ENCODE results near the gene HSD3B1. TPM values are rescaled to one million over a fixed set of nuclear protein-coding genes. Genes with fewer than 3 reads are reported as not detected.
"Not testable (repeated sequence)": the region's sequence is repeated elsewhere in the genome, so short reads cannot be mapped to it uniquely, and the experiment has no call there.

The HSD3B1 gene
- total RNA-seq, 1 donor from 2014 or later, result 10.8 TPM

DNA sequence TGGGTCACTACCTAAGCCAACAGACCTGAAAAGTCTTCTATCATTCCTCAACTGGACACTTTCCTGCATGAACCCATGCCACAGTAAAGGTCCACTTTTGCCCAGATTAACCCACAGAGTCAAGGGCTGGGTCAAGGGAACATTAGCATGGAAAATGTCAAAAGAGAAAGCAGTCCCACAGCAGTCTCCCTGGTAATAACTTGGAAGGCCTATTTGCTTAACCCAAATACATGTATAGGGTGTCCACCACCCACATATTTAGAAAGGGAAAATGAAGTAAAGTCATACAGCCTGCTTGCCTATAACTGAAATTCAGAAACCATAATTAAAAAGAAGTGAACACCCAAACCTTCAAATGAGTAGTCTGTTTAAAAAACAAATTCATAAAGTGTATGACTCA lies 16.1 kb upstream of the HSD3B1 start:
- DNase-seq (ENCODE audit: low spot score), result no peak

DNA sequence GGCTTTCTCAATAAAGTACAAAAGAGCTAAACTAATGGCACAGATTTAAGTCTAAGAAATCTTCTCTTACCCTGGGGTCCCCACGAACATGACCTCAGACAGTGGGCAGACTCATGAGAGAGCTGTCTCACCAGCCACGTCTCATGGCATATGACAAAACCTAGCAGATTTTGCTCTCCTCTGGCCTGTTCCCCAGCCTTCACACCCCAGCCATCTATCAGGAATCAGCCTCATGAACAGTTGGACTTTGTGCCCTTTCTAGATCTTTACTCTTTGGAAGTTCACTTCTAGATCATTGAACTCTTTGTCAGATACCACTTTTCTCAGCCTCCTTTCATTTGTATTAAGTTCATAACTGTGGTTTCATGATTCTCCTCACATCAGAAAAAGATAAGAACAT lies 14.2 kb upstream of the HSD3B1 start:
- no peak for DNase-seq (ENCODE audit: low spot score)

DNA sequence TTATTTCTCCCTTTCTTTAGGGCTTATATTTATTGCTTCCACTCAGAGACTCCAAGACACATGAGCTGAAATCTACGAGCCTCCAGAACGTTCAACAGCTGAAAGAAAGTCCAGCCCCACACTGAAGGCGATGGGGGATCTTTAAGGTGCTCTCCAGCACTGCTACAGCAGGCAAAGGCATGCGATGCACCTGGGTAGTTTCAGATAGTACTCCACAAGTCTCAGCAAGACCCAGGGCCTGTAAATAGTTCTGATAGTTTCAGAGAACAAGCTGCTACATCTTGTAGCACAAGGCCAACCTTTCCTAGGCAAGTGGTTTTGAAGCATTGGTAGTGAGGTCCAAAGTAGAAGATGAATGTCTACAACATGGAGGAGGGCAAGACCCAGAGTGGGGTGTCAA lies 2.2 kb upstream of the HSD3B1 start:
- DNase-seq (ENCODE audit: low spot score), result no peak

DNA sequence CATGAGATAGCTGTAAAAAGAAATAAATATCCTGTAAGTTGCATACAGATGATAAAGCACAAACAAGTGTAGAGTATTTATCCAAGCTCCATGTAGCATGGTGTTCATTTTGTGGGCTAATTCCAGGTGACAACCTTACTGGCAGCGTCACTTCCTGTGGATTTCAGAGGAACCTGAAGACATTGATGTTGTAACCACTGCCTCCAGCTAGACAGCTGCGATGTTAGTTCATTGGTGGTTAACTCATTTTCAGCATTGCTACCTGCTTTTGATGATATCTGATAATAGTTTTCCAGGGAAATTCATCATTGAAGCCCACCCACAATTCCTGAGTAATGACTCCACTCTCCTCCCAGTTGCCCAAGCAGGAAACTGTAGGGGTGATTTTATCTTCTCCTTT lies 3.0 kb downstream of the HSD3B1 start:
- no peak for DNase-seq (ENCODE audit: low spot score)

DNA sequence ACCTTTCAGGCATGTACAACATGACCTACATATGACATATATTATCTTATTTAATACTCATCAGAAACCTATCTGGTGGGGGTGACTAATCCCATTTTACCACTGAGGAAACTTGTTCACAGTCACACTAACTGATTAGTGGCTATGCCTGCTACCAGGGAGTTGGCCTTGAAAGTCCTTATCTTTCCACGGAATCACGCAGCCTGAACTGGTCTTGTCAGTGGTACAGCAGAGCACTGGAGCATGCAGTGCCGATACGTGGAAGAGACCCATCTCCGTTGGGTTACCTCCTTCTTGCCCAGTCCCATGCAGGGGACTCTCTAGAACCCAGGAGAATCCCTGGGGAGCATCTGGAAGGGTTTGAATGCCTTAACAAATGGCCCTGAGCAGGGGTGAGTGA lies 8.2 kb downstream of the HSD3B1 start:
- DNase-seq (ENCODE audit: low spot score), result no peak

DNA sequence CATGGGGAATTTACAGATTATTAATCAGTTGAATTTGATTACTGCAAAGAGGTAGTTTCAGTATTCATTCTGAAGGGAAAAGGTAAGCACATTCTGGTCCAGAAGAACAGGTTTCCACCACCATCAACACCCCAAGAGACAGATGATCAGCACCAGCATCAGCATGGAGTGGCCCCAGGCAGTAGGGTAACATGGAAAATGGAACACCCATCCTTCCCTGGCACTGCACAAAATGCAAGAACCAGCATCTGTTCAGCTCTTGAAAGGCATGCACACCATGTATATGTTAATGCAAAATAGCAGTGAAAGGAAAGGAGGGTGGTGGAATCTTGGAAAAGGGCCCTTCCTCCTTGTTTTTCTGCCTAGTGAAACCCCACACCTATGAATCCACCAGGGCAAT lies 9.2 kb downstream of the HSD3B1 start:
- DNase-seq (ENCODE audit: low spot score), result no peak

DNA sequence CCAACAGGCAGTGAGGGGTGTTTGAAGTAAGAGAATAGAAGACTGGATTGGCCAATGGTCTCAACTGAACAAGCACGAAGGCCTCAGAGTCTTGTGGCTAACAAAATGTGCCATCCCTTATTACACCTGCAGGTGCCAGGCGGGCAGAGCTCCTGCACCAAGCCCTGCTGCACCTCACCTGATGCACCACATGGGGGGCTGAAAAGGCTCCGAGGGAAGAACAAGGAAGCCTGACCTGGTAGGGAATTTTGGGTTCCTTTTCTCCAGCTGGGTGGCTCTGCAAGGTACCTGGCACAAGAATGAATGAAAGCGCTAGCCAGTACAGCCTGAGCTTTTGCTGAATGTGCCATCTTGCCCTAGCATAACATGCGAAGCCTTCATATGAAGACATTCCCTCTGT lies 9.7 kb downstream of the HSD3B1 start:
- no peak for DNase-seq (ENCODE audit: low spot score)

DNA sequence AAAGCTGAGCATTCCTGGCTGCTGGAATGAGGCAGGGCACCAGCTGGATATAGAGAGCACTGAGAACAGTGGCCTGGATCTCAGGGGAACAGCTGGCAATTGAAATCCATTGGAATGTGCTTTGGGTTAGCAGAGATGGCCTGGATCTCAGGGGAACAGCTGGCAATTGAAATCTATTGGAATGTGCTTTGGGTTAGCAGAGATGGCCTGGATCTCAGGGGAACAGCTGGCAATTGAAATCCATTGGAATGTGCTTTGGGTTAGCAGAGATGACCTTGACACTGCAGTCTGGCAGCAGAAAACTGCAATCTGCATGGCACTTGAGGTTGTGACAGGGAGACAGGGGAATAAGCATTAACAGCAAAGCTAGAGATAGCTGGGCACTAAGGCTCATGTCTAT lies 10.7 kb downstream of the HSD3B1 start:
- DNase-seq (ENCODE audit: low spot score), result not testable (repeated sequence)

DNA sequence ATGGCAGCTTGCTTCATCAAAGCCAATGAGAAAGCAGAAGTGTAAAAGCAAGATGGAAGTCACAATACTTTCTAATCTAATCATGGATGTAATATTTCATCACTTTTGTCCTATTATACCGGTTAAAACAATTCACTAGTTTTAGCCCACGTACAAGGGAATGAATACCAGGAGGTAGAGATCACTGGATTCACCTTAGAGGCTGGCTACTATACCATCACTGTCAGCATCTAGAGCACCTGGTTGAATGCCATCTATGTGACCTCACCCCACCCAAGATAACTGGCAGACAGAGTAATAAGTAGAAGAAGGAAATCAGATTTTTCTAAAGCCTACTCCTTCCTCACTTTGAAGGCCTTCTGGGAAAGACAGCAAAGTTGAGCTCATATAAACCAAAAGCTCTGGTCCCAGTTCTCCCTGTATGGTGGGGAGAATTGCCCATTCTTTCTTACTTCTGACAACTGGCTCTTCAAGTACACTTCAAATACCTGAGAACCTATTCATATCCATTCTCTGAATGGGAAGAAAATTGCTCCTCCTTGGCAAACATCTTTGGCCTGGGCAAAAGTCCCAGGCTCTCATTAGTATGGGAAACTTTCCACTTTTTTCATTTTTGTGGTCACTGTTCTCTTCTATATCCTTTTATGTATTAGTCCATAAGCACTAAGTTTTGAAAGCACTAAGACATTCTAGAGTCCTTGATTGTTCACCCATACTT lies 24.8 kb downstream of the HSD3B1 start:
- peak; percentile 5 for DNase-seq (ENCODE audit: low spot score)

DNA sequence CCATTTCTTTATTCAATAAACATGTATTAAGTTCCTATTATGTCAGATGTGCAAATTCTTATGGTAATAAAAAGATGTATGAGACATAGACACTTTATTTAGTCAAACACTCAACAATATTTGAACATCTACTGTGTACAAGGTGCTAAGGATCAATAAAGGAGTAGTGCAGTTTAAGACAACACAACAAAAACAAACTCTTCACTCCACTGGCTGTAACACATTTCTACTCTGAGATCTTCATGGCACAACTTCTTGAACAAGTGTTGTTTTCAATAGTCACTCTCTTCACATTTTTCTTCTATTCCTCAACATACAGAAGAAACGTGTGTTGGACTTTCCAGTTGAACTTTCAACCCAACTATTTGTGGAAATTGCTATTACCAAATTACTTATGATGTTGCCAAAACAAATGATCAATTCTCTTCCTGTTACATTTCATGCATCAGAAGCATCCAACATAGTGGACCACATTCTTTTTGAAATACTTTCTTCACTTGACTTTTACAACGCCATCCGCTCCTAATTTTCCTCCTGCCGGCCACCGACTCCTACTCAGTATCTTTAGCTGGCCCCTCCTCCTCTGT lies 25.4 kb downstream of the HSD3B1 start:
- DNase-seq (ENCODE audit: low spot score), result no peak

DNA sequence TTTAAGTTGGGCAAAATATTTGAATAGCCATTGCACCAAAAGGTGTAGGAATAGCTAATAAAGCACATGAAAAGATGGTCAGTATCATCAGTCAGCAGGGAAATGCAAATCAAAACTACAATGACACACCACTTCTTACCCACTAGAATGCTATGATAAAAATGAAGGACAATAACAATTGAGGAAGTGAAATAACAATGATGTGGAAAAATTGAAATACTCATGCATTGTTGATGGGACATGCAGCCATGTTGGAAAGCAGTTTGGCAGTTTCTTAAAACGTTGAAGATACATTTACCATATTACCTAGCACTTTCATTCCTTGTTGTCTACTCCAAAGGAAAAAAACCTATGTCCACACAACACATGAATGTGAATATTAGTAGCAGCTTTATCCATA lies 28.4 kb downstream of the HSD3B1 start:
- DNase-seq (ENCODE audit: low spot score), result no peak

DNA sequence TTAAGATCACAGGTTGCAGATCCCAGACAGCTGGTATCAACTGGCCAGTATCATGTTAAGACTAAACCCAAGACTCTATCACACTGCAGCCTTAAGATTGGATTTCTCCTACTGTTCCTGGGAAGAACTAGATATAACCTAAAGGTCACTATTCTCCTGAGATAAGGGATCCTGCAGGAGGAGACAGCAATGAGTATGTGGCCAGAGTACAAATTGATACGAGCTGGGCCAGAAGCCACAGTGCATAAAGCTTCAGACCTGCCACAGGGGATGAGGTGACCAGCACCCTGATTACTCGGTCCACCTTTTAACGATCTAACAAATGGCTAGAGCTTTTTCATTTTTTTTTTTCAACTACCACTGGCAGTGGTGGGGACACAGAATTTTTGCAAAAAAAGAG lies 31.0 kb downstream of the HSD3B1 start:
- no peak for DNase-seq (ENCODE audit: low spot score)

DNA sequence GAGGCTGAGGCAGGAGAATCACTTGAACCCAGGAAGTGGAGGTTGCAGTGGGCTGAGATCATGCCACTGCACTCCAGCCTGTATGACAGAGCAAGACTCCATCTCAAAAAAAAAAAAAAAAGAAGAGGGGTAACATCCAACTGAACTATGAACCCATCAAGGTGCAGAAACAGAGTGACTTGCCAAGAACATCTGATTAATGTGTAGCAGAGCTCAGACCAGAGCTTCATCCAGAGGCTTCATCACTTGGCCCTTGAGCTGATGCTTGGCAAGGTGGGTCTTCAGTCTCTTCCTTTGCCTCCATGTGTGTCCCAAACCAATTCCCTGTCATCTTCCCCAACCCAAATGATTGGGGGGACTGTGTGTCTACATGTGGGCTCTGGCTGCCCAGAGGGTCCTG lies 32.6 kb downstream of the HSD3B1 start:
- no peak for DNase-seq (ENCODE audit: low spot score)

DNA sequence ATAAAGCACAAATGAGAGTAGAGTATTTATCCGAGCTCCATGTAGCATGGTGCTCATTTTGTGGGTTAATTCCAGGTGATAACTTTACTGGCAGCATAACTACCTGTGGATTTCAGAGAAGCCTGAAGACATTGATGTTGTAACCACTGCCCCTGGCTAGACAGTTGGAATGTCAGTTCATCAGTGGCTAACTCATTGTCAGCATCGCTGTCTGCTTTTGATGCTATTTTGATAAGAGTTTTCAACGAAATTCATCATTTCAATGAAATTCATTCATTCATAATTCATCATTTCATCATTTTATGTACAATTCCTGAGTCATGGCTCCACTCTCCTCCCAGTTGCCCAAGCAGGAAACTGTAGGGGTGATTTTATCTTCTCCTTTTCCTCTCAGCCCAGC lies 34.4 kb downstream of the HSD3B1 start:
- DNase-seq (ENCODE audit: low spot score), result no peak

DNA sequence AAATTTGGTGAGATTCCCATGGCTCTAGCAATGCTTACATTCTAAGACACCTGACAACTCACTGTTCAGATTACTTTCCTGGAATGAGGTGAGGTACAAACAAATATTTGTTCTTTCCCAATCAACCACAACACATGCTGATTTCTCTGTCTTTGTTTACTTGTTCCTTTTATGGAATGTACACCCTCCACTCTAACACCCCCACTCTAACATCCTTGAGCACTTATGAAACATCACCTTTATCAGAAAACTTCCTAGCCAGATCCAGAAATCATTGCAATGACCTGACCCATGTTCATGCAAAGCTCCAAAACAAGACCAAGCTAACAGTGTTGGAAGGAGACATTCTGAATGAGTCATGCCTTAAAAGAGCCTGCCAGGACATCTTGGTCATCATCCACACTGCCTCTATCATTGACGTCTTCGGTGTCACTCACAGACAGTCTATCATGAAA lies 35.5 kb downstream of the HSD3B1 start:
- no peak for DNase-seq (ENCODE audit: low spot score)

DNA sequence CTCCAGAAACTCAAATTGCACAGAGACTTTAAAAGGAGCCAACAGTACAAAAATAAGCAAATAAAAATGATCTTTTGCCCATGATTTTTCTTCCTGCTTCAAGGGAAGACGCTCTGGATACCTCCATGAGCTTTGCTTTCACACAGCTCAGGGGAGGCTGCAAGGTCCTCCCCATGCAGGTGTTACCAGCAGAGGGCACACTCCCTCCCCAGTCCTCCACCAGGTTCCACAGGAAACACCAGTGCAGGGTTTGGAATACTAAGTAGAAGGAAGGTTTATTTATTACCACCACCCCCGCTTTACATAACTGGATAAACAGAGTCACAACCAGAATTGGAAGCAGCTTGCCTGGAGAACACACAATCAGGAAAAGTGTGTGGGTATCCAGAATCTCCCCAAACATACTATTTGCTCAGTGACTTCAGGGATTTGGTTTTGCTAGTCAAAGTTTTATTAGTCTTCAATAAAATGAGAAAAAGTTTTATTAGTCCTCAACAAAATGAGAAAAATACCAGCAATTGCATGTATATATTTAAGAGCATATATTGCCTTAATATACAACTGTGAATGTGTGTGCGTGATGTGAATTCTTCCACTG lies 37.3 kb downstream of the HSD3B1 start:
- no peak for DNase-seq (ENCODE audit: low spot score)

DNA sequence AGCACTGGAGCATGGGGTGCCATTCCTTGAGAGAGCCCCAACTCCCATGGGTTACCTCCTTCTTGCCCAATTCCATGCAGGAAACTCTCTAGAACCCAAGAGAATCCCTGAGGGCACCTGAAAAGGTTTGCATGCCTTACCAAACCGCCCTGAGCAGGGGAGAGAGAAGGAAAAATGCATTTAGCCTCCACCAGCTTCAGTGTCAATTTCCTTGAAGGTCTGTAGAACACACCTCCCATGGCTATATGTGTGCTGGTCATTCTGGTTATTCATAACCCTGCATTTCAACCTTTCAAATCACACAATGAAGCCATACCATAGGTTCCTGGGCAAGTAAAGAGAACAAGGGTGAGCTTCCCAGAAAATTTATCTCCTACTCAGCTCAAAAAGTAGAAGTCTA lies 39.6 kb downstream of the HSD3B1 start:
- no peak for DNase-seq (ENCODE audit: low spot score)

DNA sequence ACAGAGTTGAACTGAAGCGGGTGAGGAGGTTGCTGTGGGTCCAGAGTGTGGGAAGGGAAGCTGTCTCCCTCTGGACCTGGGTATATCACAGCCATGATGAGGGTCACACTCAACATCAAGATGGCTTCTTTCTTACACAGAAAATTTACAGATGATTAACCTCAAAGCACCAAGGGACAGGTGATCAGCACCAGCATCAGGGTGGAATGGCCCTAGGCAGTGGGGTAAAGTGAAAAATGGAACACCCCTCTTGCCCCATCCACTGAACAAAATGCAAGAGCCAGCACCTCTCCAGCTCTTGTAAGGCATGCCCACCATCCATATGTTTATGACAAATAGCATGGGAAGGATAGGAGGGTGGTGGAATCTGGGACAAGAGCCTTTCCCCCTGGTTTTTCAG lies 40.3 kb downstream of the HSD3B1 start:
- no peak for DNase-seq (ENCODE audit: low spot score)

DNA sequence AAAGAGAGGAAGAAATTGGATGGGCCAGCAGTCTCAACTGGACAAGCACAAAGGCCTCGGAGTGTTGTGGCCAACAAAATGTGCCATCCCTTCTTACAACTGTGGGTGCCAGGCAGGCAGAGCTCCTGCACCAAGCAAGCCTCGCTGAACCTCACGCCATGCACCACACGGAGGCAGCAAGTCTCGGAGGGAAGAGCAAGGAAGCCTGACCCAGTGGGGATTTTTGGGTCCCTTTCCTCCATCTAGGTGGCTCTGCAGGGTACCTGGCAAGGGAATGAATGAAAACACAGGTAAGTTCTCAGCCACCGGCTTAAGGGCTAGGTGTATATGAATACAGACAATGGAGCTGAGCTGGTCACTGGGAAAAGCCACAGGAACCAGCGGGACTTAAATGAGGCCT lies 40.8 kb downstream of the HSD3B1 start:
- no peak for DNase-seq (ENCODE audit: low spot score)

DNA sequence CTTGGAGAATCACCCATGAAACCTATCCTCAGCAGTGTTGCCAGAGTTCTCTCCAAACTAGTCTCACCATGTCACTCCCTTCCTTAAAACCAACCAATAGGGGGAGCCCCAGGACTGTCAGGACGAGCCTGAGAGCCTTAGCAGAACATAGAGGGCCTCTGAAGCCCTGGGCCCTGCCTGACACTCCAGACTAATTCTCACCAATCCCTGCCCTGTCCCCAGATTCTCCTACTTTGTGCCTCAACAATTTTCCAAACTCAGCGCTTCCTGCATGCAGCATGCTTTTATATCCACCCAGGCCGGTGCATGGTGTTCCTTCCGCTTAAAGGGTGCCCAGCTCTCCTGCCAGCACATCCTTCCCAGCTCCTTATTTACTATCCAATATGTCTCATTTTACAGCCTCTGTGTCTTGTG lies 42.7 kb downstream of the HSD3B1 start:
- peak; percentile 81 for DNase-seq (ENCODE audit: low spot score)

DNA sequence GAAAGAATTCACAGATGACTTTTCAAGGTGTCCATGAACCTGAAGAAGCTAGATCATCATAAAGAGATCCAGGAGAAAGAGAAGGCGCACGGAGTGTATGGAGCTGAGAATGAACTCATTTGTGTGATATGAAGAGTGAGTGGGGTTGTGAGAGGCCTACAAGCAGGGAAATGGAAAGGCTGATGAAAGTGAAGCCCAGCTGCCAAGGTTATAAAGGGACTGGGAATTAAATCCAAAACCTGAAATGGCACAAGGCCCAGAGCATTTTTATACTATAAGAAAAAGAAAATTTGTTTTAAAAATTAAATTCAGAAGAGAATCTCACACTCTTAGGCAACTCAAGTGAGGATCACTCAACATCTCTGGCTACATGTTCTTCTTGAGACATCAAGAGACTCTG lies 43.4 kb downstream of the HSD3B1 start:
- DNase-seq (ENCODE audit: low spot score), result peak; percentile 42

DNA sequence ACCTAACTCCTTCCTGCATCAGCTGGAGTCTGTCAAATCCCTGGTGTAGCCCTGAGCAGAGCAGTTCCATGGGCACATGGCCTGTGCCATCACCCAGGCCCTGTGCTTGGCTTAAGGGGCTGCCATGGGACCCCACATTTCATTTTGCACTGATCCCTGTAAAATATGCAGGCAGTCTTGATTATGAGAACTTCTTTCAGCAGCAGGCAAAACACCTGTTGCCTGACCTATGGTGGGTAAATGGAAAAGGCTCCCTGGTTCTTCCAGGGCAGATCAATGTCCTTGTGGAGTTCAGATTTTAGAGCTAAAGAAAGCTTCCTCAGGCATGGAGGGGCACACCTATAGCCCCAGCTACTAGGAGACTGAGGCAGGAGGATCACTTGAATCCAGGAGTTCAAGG lies 44.2 kb downstream of the HSD3B1 start:
- DNase-seq (ENCODE audit: low spot score), result no peak

DNA sequence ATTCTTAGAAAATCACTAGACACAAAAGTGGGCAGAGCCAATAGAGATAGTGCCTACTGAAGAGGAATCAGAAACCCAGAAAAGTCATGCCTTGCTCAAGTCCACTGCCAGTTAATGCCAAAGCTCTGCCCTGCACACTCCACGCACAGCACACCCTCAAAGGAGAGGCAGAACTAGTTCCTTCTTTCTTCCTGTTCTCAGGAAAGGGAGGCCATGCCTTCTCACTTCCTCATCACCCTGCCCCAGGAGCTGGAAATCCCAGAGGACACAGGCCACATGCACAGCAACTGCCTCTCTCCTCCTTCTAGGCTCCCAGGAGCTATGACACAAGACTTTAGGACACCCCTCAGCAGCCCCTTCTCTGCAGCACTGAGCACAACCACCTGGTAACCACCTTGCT lies 45.6 kb downstream of the HSD3B1 start:
- DNase-seq (ENCODE audit: low spot score), result not testable (repeated sequence)

Data from umbilical cord (tissue), 2 donors.